ENCODE data around the gene TRIP4. TPM values are rescaled to one million over a fixed set of nuclear protein-coding genes. Genes with fewer than 3 reads are reported as not detected.

The TRIP4 gene
- total and polyA plus RNA-seq, 9 of the 15 experiments (the other 6 are each of a cell fraction or from before 2014, with no cell fraction given), result 7.6 to 23.3 (median 16.7) TPM

- no peak for TF ChIP-seq NONO (IDR thresholded peaks at IDR 0.05; ENCODE audit: low read depth in 2 of 2, low read length in 1 of 2)
- TF ChIP-seq NFRKB (IDR thresholded peaks at IDR 0.05; ENCODE audit: low read depth), result no peak
- TF ChIP-seq MXI1 (IDR thresholded peaks at IDR 0.05; ENCODE audit: low read depth, low read length), result no peak
- no peak for TF ChIP-seq ARID2 (IDR thresholded peaks at IDR 0.05)
- TF ChIP-seq ZKSCAN3 (CRISPR knock-in tag; IDR thresholded peaks at IDR 0.05), result no peak
- no peak for TF ChIP-seq ZBTB17 (CRISPR knock-in tag; IDR thresholded peaks at IDR 0.05)
- TF ChIP-seq ATF7 (IDR thresholded peaks at IDR 0.05), result no peak
- TF ChIP-seq ZNF561 (CRISPR knock-in tag; conservative IDR thresholded peaks at IDR 0.05), result no peak
- TF ChIP-seq HLTF (IDR thresholded peaks at IDR 0.05), result no peak
- no peak for TF ChIP-seq CBX2 (IDR thresholded peaks at IDR 0.05; ENCODE audit: insufficient read depth, low read length, poor library complexity, severe bottlenecking)
- no peak for TF ChIP-seq NR1H2 (CRISPR knock-in tag; IDR thresholded peaks at IDR 0.05)
- no peak for TF ChIP-seq HINFP (tag; conservative IDR thresholded peaks at IDR 0.05; ENCODE audit: low read depth)
- TF ChIP-seq ZNF668 (CRISPR knock-in tag; IDR thresholded peaks at IDR 0.05), result no peak
- TF ChIP-seq RB1 (IDR thresholded peaks at IDR 0.05; ENCODE audit: low read depth), result no peak
- TF ChIP-seq THRA (IDR thresholded peaks at IDR 0.05), result no peak
- TF ChIP-seq RBM22 (IDR thresholded peaks at IDR 0.05; ENCODE audit: low read depth, low read length, poor library complexity, severe bottlenecking), result no peak
- peak; percentile 90; the same call in 1 of the 2 replicates for TF ChIP-seq POLR2AphosphoS5 (IDR thresholded peaks at IDR 0.05; ENCODE audit: control insufficient read depth, insufficient read depth, low read depth, low read length)
- TF ChIP-seq NEUROD1 (IDR thresholded peaks at IDR 0.05; ENCODE audit: borderline replicate concordance, low read depth, low read length, partially characterized antibody), result no peak
- TF ChIP-seq MBD1 (CRISPR knock-in tag; IDR thresholded peaks at IDR 0.05), result no peak
- no peak for TF ChIP-seq E2F4 (CRISPR knock-in tag; IDR thresholded peaks at IDR 0.05; ENCODE audit: low read depth)
- TF ChIP-seq ZNF696 (CRISPR knock-in tag; conservative IDR thresholded peaks at IDR 0.05), result no peak
- no peak for TF ChIP-seq POLR2B (IDR thresholded peaks at IDR 0.05; ENCODE audit: low read depth, partially characterized antibody)
Observed at GRCh38 chr15:64430000-64430735, 42.5 kb downstream of the TRIP4 start (continued).

All from K562 (cell line).